NCI-H446 treated with DMSO at 0.1 percent for 48 hours (cell line): ENCODE measurements around the gene PRTN3.
"Not testable (repeated sequence)": the region's sequence is repeated elsewhere in the genome, so short reads cannot be mapped to it uniquely, and the experiment has no call there.

Experiments used
- DNase-seq: peaks from one replicate; lab custom pipeline; 2025; lab: John Stamatoyannopoulos, UW

PRTN3 gene

DNA sequence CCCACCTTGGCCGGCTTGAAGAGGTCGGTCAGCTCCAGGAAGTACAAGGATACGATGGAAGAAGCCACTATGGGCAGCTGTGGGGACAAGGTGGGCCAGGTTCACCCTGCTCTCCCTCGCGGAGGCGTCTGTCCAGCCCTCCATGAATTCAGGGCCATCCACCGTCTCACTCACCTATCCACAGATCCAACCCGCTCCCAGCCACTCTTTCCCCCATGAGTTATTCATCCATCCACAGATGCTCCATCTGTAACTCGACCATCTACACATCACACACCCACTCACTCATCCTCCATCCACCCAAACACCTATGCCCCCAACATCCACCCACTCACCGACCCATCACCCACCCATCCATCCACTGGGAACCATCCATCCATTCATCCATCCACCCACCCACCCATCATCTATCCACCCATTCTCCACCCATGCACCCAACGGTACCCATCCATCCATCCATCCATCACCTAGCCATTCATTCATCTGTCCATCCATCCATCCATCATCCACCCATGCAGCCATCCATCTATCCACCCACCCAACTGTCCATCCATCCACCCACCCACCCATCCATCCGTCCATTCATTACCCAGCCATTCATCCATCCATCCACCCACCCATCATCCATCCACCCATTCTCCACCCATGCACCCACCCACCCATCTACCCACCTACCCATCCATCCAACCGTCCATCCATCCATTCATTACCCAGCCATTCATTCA, 24.9 kb upstream of the PRTN3 start:
- no peak for DNase-seq

DNA sequence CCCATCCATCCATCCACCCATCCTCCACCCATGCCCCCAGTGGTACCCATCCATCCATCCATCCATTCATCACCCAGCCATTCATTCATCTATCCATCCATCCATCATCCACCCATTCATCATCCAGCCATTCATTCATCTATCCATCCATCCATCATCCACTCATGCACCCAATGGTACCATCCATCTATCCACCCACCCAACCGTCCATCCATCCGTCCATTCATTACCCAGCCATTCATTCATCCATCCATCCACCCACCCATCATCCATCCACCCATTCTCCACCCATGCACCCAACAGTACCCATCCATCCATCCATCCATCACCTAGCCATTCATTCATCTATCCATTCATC, 24.3 kb upstream of the PRTN3 start:
- DNase-seq, result no peak

DNA sequence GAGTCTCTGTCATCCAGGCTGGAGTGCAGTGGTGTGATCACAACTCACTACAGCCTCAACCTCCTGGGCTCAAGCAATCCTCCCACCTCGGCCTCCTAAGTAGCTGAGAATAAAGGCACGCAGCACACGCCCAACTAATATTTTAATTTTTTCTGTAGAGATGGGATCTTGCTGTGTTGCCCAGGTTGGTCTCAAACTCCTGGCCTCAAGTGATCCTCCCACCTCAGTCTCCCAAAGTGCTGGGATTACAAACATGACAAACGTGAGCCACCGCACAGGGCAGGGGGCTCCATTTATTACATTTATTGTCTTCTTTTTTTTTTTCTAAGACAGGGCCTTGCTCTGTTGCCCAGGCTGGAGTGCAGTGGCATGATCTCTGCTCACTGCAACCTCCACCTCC, 20.6 kb upstream of the PRTN3 start:
- not testable (repeated sequence) for DNase-seq

DNA sequence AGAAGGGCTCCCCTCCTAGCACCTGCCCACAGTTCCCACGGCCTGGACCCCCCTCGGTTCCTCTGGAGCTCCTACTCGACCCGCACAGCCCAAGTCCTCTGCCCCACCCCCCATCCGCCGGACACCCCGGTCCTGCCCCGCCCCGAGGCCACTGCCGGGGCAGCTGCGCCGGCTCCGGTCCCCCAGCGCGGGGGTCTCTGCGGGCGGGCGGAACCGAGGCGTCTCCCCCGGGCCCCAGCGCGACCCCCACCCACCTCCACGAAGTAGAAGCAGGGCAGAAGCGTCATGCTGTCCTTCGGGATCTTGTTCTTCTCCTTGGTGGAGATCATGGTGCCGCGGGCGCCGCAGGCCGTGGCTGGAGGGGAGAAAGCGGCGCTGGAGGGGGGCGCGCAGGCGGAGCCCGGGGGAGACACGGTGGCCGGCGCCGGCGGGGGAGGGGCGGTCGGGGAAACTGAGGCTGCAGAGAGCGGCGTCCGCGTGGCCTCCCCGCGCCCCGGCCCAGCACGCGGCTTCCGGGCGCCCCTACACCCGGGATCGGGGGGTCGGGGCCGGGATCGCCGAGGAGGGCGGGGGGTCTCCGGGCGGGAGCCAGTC, 19.5 kb upstream of the PRTN3 start:
- no peak for DNase-seq

DNA sequence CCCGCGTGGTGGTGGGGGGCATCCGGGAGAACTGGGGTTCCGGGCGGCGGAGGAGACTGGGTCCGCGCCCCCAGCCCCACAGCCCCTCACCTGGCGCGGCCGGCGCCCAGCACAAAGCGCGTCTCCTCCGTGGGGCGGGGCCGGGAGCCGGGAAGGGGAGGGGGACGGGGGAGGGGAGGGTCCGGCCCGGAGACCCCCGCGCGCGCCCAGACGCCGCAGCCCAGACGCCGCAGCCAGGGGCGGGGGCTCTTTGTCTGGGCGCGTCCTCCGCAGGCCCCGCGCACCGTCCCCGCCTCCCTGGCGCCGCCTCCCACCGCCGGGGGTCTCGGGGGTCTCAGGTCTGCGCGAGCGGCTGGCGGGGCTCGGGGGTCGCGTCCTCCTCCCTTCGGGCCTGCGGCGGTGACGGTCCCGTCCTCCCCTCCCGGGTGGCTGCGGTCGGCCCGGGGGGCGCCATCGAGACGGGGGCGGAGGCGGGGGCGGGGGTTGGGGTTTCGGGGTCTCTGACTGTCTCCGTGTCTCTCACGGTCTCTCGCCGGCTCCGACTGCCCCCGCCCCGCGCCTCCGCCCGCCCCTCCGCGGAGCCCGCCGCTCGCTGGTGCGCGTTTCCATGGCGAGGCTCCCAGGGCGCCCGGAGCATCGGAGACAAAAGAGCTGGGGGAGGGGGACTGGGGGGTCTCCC, 18.8 kb upstream of the PRTN3 start, which contains the start of gene PLPPR3:
TSS of gene PLPPR3 (minus strand) at position 131 of the 679 bp plus-strand sequence. CDS start 396 bp downstream, outside the sequence.
- no peak for DNase-seq

DNA sequence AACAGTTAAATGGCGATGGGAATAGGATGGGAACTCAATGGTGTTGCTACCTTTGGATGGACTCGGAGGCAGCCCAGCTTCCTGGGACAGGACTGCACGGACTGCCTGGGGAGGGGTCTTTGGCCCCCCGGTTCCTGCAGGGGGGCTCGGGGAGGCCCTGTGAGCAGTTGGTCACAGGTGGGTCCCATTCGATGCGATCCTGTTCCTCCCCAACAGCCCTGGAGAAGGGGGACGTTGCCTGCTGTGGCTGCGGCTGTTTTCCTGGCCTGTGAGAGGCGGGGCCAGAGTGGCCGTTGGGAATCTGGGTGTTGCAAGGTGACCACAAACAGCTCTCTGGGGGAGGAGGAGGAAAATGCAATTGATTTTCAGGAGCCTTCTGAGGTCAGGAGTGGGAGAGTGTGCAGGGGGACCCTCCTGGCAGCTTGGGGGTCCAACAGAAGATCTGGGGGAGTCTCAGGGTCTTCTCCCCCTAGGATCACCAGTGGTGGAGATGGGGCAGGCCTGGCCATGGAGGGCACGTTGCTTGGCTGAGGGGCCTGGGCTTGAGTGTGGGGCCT, 17.2 kb upstream of the PRTN3 start:
- no peak for DNase-seq

DNA sequence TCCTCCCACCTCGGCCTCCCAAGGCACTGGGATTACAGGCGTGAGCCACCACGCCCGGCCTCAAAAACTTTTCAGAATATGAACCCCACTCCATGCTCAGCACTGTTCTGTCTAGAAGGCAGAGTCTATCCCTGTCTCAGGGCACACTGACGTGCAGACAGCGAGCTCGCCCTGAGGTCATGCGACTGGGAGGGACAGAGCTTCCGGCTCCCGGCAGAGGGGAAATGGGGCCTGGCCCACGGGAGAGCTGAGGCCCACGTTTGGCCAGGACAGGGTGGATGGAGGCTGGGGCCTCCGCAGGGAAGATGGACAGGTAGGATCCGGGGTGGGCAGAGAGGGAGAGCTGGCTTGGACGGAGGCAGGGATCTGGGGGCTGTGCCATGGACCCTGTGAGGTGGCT, 15.9 kb upstream of the PRTN3 start:
- DNase-seq, result no peak

DNA sequence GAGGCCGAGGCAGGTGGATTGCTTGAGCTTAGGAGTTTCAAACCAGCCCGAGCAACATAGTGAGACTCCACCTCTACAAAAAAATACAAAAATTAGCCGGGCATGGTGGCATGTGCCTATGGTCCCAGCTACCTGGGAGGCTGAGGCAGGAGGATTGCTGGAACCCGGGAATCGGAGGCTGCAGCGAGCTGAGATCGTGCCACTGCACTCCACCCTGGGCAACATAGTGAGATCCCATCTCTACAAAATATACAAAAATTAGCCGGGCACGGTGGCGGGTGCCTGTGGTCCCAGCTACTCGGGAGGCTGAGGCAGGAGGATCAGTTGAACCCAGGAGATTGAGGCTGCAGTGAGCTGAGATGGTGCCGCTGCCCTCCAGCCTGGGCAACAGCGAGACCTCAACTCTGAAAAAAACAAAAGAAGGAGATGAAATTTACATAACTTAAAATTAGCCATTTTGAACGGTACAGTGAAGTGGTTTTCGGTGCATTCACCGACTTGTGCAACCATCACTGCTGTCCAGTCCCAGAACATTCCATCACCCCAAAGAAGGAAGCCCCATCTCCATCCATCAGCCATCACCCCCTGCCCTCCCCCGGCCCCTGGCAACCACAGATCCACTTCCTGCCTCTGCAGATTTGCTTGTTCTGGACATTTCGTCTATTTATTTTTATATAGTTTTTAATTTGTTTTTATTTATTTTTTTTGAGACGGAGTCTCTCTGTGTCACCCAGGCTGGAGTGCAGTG, 14.7 kb upstream of the PRTN3 start:
- no peak for DNase-seq

DNA sequence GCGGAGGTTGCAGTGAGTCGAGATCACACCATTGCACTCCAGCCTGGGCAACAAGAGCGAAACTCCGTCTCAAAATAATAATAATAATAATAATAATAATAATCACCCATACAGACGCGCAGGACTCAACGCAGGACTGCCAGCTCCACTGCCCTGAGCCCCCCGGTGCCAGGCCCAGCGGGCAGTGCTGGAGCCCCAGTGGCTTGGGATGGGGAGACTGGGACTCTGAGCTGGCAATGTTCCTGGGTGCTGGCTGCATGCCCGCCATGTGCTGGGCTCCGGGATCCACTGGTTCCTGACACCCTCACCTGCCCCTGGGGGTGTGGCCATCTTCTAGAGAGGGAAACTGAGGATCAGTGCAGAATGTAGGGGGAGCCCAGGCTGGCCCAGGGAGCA, 13.5 kb upstream of the PRTN3 start:
- DNase-seq, result no peak

DNA sequence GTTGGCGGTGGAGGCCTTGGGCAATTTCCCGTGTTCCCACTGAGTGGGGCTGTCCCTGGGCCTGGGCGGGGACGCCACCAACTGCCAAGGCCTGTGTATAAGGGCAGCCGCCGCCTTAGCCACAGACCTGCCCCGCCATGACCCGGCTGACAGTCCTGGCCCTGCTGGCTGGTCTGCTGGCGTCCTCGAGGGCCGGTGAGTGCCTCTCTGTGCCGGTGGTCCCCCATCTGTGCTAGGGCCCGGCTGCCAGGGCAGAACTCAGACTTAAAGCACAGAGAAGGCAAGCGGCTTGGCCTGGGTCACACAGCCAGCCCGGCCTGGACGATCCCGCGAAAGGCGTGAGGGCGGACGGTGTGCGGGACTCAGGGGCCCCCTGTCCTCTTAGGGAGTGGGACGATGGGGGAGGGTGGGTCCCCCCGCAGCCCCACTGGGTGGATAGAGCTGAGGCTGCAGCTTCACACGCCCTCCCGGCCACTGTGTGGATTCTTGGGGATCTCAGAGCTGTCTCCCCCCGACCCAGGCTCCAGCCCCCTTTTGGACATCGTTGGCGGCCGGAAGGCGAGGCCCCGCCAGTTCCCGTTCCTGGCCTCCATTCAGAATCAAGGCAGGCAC, 13.0 kb upstream of the PRTN3 start, which contains the start of gene AZU1:
TSS of gene AZU1 (plus strand) at position 128 of the 612 bp plus-strand sequence. CDS start at position 138, 10 bp downstream.
- no peak for DNase-seq

DNA sequence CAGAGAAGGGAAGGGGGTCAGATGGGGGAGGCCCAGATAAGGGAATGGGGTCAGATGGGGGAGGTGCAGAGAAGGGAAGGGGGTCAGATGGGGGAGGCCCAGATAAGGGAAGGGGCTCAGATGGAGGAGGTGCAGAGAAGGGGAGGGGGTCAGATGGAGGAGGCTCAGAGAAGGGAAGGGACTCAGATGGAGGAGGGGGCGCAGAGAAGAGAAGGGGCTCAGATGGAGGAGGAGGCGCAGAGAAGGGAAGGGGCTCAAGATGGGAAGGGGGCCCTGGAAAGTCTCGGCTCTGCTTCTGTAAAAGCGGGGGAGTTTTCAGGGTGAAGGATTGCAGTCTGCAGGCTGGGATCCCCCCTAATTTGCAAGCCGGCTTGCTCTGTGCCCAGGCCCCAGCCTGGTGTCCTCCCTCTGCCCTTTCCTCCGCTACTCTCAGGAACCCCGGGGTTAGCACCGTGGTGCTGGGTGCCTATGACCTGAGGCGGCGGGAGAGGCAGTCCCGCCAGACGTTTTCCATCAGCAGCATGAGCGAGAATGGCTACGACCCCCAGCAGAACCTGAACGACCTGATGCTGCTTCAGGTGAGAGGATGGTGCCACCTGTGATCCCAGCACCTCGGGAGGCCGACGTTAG, 11.6 kb upstream of the PRTN3 start:
- DNase-seq, result no peak

DNA sequence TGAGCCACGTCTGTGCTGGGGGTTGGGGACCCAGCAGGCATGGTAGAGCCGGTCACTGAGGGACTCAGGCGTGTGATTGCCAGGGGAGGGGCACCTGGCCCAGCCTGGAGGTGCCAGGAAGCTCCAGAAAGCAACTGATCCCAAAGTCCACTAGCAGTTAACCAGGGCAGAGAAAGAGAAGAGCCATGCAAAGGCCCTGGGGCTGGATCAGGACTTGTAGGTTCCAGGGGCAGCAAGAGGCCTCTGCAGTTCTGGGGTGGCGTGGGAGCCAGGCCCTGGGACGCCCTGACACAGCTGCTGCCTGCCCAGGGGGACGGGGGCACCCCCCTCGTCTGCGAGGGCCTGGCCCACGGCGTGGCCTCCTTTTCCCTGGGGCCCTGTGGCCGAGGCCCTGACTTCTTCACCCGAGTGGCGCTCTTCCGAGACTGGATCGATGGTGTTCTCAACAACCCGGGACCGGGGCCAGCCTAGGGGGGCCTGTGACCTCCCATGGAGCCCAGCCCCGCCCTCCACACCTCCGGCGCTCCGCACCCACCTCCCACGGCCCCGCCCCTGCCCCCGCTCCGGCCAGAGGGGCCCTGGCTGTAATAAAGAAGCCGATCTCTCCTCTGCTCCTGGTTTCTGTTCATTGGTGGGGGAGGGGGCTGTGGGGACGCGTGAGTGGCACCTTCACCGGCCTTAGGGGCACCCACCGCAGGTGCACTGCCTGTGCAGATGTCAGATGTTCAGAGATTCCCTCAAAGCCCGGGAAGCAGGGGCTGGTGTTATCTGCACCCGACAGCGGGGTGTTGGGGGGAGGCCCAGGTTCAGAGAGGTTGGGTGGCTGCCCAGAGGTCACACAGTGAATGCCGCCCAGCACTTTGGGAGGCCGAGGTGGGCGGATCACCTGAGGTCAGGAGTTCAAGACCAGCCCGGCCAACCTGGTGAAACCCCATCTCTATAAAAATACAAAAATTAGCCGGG, 9.1 kb upstream of the PRTN3 start:
- no peak for DNase-seq

DNA sequence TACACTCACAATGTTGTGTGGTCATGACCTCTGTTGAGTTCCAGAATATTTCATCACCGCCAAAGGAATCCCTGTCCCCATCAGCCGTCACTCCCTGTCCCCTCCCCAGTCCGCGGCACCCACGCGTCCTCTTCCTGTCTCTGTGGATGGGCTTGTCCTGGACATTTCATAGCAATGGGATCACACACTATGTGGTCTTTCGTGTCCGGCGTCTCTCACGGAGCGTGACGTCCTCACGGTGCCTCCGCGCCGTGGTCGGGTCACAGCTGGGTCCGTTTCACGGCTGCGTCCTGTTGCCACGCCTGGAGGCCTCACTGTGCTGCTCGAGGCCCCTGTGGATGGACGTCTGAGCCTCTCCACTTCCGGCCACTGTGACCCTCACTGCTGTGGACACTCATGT, 6.6 kb upstream of the PRTN3 start:
- no peak for DNase-seq

DNA sequence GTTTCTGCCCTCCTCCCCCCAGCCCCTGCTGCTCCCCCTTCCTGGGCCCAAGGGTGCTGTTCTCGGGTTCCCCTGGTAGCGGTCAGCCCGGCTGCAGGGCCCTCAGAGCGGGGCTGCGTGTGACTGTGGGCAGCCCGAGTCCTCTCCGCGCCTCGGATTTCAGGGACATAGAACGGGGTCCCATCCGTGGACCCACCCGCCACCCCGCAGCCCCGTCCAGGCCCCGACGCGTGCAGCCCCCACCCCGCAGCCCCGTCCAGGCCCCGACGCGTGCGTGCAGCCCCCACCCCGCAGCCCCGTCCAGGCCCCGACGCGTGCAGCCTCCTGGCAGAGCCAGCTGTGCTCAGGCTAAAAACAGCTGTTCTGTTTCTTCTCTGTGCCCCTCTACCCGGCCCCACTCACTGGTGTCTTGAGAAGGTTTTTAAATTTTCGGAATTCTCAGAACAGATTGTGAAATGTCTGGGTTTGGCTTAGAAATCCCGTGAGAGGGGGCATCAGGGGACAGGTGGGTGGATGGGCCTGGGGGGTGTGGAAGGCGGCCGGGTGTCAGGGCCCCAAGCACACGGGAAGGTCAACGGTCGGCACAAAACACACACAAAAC, 5.5 kb upstream of the PRTN3 start:
- DNase-seq, result no peak

DNA sequence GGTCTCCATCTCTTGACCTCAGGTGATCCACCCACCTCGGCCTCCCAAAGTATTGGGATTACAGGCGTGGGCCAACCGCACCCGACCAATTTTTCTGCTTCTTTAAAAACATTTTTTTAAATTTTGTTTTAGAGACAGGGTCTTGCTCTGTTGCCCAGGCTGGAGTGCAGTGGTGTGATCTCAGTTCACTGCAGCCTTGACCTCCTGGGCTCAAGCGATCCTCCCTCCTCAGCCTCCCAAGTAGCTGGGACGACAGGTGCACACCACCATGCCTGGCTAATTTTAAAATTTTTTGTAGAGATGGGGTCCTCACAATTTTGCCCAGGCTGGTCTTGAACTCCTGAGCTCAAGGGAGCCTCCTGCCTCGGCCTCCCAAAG, 2.0 kb downstream of the PRTN3 start:
- not testable (repeated sequence) for DNase-seq

DNA sequence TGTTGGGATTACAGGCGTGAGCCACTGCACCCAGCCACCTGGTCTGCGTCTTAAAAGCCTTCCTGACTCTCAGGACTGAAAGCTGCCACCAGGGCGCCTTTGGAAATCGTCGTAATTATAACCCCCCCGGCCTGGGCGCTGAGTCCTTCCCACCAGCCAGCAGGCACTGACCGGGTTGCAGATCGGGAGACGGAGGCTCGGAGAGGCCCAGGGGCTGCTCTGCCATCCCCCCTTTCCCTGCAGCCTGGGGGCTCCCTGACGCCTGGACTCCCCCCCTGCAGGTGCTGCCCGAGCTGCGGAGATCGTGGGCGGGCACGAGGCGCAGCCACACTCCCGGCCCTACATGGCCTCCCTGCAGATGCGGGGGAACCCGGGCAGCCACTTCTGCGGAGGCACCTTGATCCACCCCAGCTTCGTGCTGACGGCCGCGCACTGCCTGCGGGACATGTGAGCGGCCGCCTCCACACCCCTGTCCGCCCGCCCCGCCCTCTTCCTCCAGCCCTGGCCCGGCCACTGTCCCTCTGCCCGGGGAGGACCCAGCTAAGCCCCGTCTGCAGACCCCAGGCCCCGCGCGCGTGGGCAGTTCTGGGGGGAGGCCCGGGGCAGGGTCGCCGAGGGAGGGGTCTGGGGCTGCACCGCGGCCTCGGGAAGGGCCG, 2.5 kb downstream of the PRTN3 start:
- no peak for DNase-seq

DNA sequence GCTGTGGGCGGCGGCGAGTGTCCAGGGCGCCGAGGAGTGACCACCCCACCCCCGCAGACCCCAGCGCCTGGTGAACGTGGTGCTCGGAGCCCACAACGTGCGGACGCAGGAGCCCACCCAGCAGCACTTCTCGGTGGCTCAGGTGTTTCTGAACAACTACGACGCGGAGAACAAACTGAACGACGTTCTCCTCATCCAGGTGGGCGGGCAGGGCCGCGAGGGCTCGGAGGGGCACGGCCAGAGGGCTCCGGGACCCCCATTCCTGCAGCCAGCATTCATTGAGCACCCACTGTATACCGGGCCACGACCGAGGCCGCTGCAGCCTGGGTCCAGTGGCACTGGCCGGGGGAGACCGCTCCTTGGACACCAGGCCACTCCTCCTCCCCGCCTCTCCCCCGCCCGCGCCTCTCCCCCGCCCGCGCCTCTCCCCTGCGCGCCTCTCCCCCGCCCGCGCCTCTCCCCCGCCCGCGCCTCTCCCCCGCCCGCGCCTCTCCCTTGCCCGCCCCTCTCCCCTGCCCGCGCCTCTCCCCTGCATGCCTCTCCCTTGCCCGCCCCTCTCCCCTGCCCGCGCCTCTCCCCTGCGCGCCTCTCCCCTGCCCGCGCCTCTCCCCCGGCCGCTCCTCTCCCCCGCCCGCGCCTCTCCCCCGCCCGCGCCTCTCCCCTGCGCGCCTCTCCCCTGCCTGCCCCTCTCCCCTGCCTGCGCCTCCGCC, 3.2 kb downstream of the PRTN3 start:
- DNase-seq, result no peak

DNA sequence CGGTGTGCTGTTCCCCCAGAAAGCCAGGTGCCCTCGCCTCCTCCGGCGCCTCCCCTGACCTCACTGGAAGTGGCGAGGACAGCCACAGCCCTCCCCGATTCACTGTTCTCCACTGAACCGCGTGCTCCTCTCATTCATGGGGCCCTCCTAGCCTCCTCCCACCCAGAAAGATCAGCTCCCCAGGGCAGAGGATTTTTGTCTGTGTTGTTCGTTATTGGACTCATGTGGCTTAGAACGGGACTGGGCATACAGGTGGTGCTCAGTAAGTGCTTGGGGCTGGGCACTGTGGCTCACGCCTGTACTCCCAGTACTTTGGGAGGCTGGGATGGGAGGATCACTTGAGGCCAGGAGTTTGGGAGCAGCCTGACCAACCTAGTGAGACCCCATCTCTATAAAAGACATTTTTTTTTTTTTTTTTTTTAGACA, 3.8 kb downstream of the PRTN3 start:
- DNase-seq, result no peak
